ENCODE results near the gene ZNF423.

ZNF423 gene

DNA sequence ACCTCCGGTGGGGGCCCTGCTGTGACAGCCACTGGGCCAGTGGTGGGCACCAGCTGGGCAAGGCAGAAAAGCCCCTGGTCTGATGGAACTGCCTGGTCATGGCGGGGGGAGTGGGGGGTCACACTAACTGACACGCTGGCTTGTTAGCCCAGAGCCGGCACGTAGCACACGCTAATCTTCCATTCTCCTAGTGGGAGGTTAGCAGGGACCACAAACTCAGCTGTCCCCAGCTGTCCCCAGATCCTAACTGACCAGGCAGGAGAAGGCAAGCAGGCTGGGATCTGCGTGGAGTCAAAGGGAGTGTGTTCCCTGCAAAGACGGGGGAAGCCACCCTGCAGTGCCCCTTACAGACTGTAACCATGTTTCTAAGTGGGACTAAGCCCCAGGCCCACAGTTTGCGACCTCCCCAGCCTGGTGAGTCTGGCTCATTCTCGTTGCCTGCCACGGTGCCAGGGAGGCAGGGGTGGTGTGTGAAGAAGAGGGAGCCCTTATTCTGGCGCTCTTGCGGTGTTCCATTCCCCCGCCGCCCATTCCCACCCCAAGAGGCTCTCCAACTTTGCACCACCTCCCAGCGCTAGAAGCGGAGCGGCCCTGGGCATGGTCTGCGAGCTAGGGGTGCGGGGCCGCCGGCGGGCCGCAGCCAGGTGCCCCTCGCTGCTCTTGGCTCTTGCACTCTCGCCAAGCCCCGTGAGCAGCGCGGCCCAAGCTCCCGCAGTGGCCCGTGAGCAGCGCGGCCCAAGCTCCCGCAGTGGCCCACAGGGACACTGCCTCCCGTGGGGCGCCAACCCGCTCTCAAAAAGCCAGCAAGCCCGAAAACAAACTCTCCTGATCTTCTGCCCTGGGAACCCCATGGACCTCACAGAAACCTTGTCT is 12.1 kb upstream of the ZNF423 start:
- no peak overlapping the region for H3K4me3 ChIP-seq (ENCODE audit: low read depth, low read length)
- TF ChIP-seq, protein P1, sequence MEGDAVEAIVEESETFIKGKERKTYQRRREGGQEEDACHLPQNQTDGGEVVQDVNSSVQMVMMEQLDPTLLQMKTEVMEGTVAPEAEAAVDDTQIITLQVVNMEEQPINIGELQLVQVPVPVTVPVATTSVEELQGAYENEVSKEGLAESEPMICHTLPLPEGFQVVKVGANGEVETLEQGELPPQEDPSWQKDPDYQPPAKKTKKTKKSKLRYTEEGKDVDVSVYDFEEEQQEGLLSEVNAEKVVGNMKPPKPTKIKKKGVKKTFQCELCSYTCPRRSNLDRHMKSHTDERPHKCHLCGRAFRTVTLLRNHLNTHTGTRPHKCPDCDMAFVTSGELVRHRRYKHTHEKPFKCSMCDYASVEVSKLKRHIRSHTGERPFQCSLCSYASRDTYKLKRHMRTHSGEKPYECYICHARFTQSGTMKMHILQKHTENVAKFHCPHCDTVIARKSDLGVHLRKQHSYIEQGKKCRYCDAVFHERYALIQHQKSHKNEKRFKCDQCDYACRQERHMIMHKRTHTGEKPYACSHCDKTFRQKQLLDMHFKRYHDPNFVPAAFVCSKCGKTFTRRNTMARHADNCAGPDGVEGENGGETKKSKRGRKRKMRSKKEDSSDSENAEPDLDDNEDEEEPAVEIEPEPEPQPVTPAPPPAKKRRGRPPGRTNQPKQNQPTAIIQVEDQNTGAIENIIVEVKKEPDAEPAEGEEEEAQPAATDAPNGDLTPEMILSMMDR (IDR thresholded peaks at IDR 0.05; ENCODE audit: insufficient read depth, low read depth, low read length, missing control alignments) = no peak
- no peak for DNase-seq (ENCODE audit: low read depth)

DNA sequence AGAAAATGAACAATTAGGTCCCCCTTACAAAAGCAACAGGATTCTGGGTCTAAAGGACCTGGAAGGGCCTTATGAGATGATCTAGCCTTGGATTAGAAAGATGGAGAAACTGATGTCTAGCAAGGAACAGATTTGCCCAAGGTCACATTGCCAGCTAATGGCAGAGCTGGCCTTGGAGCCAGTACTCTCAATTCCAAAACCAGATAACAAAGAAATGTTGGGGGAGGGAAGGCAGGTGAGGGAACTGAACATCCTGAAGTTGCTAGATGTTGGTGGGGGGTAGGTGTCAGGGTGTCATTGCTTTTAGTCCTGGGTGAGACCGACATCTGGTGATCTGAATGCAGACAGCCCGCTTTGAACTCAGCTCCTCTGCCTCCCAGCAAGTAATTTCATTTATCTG is 11.3 kb upstream of the ZNF423 start:
- no peak for DNase-seq (ENCODE audit: low read depth)
- H3K4me3 ChIP-seq (ENCODE audit: low read depth, low read length) = no peak overlapping the region
- TF ChIP-seq, protein P1 (IDR thresholded peaks at IDR 0.05; ENCODE audit: insufficient read depth, low read depth, low read length, missing control alignments) = no peak

DNA sequence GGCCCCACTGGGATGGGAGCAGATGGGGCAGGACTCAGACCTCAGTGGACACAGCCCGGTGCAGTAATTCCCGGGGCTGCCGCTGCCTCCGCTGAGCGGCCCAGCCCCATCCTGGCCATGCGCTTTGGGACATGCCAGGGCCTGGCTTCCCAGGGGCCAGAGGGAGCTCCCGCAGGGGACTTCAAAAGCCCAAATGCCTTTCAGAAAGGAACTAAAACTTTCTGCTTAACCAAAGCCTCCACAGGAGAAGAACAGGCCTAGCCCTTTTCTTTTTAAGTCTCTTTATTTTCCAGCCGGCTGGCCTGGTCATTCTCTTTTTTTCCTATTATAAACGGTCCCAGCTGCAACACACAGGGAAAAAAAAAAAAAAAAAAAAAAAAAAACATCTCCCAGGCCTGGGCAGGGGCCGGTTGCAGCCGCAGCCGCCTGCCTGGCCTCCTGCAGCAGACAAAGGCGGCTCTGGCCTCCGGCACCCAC is 10.7 kb upstream of the ZNF423 start:
- TF ChIP-seq, protein P1 (IDR thresholded peaks at IDR 0.05; ENCODE audit: insufficient read depth, low read depth, low read length, missing control alignments) = no peak
- no peak overlapping the region for H3K4me3 ChIP-seq (ENCODE audit: low read depth, low read length)

DNA sequence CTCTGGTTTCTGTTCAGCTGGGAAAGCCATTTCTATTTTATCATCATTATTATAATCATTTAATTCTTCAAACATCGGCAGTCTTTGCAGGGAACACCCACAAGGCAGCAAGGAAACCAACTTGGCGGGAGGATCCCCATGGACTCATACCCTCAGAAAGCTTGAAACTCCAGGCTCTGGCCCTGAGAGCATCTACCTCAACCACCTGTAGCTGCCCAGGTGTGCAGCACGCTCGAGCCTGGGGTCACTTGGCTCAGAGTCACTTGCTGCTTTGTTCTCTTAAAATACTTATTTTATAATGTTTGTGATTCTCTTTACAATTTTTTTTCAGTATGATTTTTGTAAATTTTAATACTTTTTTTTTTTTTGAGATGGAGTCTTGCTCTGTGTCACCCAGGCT is 6.8 kb upstream of the ZNF423 start:
- DNase-seq (ENCODE audit: low read depth) = no peak
- H3K4me3 ChIP-seq (ENCODE audit: low read depth, low read length) = no peak overlapping the region
- TF ChIP-seq, protein P1 (IDR thresholded peaks at IDR 0.05; ENCODE audit: insufficient read depth, low read depth, low read length, missing control alignments) = no peak

More for the DNA sequence above, 10.7 kb upstream of the ZNF423 start:
- DNase-seq (ENCODE audit: low read depth) = no peak

DNA sequence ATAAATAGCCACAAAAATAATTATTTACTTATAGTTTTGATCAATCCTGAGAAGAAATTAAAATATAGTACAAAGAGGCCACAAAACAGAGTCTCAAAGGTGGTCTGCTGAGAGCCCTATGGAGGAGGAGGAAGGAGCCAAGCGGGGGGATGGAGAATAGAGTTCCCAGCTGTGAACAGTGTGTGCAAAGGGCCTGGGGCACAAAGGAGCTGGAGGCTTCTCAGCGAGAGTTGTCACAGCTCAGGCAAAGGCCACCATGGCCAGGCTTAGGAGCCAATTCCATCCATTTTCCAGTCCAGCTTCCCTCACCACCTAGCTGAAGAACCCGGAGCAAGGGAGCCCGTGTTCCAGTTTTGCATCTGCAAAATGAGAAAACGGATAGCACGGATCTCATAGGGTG is 5.4 kb upstream of the ZNF423 start:
- H3K4me3 ChIP-seq (ENCODE audit: low read depth, low read length) = no peak overlapping the region
- TF ChIP-seq, protein P1 (IDR thresholded peaks at IDR 0.05; ENCODE audit: insufficient read depth, low read depth, low read length, missing control alignments) = no peak
- no peak for DNase-seq (ENCODE audit: low read depth)

DNA sequence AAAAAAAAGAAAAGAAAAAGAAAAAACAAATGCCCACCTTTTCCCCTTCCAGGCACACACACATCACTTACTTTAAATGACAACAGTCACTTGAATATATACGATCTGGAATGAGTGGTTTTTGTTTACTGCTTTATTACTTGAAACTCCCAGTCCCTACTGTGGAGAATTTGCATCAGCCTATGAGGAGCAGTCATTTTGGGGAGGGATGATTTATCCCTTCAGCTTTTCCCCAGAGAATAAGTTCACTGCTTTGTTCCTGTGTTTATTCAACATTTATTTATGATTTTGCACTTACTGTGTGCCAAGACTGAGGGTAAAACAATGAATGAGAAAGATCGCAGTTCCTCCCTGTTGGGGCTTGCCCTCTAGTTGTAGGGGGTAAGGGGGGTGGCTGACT is 4.7 kb upstream of the ZNF423 start:
- TF ChIP-seq, protein P1 (IDR thresholded peaks at IDR 0.05; ENCODE audit: insufficient read depth, low read depth, low read length, missing control alignments) = no peak
- DNase-seq (ENCODE audit: low read depth) = no peak
- H3K4me3 ChIP-seq (ENCODE audit: low read depth, low read length) = no peak overlapping the region
